WERI-Rb-1 (cell line): Measurements from ENCODE around the gene YY1.
A peak's percentile ranks its signal among the peaks of the same experiment; 100 is the strongest.

ENCODE experiments used
- DNase-seq: peaks from one replicate; pipeline ENCODE4 v3.0.0-alpha.2; 2020
- H3K27ac ChIP-seq: fragments of 250-450 bp; sonication (Bioruptor Pico); 2 replicates; pipeline ENCODE4 v1.5.1; 2020; ENCODE audit warnings: mild to moderate bottlenecking, moderate library complexity
- H3K27me3 ChIP-seq: fragments of 250-450 bp; sonication (Bioruptor Pico); 2 replicates; pipeline ENCODE4 v1.5.1; 2021; ENCODE audit warnings: mild to moderate bottlenecking, low read depth, moderate library complexity; ENCODE audit not compliant: insufficient read depth, severe bottlenecking
- H3K36me3 ChIP-seq: fragments of 250-450 bp; sonication (Bioruptor Pico); 2 replicates; pipeline ENCODE4 v1.5.1; 2020; ENCODE audit warnings: mild to moderate bottlenecking, moderate library complexity
- H3K4me3 ChIP-seq: 2 replicates; pipeline ENCODE4 v1.5.1; 2011; ENCODE audit warnings: low read depth, mild to moderate bottlenecking, control low read depth, low read length
- H3K9me3 ChIP-seq: fragments of 250-450 bp; sonication (Bioruptor Pico); 2 replicates; pipeline ENCODE4 v1.5.1; 2021; ENCODE audit warnings: mild to moderate bottlenecking, moderate library complexity; ENCODE audit not compliant: severe bottlenecking
- TF ChIP-seq, protein P1 (sequence below): IDR thresholded peaks from 2 replicates; pipeline ENCODE4 v1.5.1; 2011; ENCODE audit warnings: low read depth, mild to moderate bottlenecking, control low read depth, inconsistent platforms, low read length

YY1 gene

DNA sequence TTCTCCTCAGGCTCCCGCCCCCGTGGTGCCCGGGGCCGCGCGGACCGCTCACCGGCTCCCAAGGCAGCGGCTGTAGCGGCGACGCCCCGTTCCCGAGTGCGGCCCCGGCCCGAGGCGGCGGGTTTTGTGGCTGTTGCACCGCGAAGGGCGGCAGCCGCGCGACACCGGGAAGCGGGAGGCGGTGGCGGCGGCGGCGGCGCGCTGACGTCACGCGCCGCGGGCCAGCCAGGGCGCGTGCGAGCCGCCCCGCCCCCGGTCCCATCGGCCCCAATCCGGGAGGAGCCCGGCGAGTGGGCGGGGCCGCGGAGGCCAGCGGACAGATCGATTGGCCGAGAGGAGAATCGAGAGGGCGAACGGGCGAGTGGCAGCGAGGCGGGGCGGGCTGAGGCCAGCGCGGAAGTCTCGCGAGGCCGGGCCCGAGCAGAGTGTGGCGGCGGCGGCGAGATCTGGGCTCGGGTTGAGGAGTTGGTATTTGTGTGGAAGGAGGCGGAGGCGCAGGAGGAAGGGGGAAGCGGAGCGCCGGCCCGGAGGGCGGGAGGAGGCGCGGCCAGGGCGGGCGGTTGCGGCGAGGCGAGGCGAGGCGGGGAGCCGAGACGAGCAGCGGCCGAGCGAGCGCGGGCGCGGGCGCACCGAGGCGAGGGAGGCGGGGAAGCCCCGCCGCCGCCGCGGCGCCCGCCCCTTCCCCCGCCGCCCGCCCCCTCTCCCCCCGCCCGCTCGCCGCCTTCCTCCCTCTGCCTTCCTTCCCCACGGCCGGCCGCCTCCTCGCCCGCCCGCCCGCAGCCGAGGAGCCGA, at the start of gene YY1:
YY1 (plus strand) TSS at position 726 of the 792 bp plus-strand sequence. CDS start 101 bp downstream, outside the sequence.
- Histone ChIP-seq H3K9me3 (no peaks in the 10 kb centered on the region), H3K4me3 (peak within 1 kb of the TSS; percentile 94), H3K27ac (peak within 1 kb of the TSS; percentile 92), H3K36me3 (peaks cover 38% of the 10 kb centered on the region), H3K27me3 (no peaks in the 10 kb centered on the region)
- DNase-seq: peak; percentile 99
- TF ChIP-seq, protein P1, sequence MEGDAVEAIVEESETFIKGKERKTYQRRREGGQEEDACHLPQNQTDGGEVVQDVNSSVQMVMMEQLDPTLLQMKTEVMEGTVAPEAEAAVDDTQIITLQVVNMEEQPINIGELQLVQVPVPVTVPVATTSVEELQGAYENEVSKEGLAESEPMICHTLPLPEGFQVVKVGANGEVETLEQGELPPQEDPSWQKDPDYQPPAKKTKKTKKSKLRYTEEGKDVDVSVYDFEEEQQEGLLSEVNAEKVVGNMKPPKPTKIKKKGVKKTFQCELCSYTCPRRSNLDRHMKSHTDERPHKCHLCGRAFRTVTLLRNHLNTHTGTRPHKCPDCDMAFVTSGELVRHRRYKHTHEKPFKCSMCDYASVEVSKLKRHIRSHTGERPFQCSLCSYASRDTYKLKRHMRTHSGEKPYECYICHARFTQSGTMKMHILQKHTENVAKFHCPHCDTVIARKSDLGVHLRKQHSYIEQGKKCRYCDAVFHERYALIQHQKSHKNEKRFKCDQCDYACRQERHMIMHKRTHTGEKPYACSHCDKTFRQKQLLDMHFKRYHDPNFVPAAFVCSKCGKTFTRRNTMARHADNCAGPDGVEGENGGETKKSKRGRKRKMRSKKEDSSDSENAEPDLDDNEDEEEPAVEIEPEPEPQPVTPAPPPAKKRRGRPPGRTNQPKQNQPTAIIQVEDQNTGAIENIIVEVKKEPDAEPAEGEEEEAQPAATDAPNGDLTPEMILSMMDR: no peak

DNA sequence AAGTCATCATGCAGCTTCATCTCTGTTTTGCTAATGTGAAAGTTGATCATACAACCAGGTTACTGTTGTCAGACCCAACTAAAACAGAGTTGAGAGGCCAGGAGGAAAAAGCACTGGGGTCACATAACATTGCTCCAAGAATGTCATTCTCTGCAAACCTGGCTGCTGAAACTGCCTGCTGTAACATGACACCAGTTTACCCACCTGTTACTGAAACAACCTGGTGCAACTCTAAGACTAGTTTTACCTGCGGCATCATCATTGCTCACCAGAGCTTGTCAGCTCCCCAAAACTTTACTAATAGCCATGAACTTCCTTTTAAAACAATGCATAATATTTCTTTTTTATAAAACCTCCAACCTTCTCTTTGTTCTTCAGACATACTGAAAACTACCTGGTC, 48.8 kb upstream of the YY1 start:
- Histone ChIP-seq H3K27ac (no peak overlapping the region), H3K27me3 (no peaks in the 10 kb centered on the region), H3K4me3 (no peak overlapping the region), H3K36me3 (no peaks in the 10 kb centered on the region), H3K9me3 (no peaks in the 10 kb centered on the region)
- DNase-seq: no peak
- TF ChIP-seq, protein P1: no peak

DNA sequence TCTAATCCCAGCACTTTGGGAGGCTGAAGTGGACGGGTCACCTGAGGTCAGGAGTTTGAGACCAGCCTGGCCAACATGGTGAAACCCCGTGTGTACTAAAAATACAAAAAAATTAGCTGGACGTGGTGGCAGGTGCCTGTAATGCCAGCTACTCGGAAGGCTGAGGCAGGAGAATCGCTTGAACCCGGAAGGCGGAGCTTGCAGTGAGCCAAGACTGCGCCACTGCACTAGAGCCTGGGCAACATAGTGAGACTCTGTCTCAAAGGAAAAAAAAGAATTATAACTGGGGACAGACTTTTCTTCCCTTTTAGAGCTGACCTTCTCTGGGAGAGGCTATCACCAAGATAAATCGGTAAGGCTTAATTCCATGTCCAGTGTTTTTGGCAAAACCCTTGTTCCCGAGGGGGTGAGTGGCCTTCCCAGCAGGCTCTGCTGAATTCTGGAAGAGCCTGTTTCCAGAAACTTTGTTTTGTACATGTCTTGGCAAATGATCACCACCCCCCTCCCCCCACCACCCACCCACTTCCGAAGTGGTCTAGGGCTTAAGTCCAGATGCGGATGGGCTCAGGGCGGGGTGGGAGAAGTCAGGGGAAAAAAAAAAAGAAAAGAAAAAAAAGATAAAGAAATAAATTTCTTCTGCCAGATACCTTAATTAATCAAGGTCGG, 47.2 kb upstream of the YY1 start:
- no peaks in the 10 kb centered on the region for H3K27me3 ChIP-seq
- TF ChIP-seq, protein P1: no peak
- DNase-seq: no peak
- H3K27ac ChIP-seq: no peak overlapping the region
- H3K36me3 ChIP-seq: no peaks in the 10 kb centered on the region
- no peak overlapping the region for H3K4me3 ChIP-seq
- no peaks in the 10 kb centered on the region for H3K9me3 ChIP-seq

DNA sequence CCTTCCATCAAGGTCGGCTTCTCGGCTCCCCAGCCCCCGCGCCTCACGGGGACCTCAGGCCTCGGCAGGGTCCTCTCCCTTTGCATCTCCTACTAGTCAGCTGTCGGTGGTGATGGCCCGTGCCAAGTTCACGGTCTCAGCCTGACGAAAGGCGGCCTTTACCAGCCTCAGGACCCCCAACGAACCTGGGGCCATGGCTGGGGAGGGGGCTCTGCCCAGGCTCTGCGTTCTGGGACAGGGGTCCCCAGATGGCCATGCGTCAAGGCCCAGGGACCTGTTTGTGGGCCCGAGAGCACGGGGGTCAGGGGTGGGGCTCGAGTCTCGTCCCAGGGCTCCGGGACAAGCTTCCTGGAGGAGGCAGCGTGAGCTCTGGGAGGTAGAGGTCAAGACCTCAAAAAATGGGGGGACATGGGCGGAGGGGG, 46.7 kb upstream of the YY1 start:
- H3K27ac ChIP-seq: peak overlapping the region; percentile 88
- peak overlapping the region; percentile 38 for H3K4me3 ChIP-seq
- H3K9me3 ChIP-seq: no peaks in the 10 kb centered on the region
- H3K36me3 ChIP-seq: no peaks in the 10 kb centered on the region
- TF ChIP-seq, protein P1: no peak
- no peaks in the 10 kb centered on the region for H3K27me3 ChIP-seq
- peak; percentile 21 for DNase-seq

DNA sequence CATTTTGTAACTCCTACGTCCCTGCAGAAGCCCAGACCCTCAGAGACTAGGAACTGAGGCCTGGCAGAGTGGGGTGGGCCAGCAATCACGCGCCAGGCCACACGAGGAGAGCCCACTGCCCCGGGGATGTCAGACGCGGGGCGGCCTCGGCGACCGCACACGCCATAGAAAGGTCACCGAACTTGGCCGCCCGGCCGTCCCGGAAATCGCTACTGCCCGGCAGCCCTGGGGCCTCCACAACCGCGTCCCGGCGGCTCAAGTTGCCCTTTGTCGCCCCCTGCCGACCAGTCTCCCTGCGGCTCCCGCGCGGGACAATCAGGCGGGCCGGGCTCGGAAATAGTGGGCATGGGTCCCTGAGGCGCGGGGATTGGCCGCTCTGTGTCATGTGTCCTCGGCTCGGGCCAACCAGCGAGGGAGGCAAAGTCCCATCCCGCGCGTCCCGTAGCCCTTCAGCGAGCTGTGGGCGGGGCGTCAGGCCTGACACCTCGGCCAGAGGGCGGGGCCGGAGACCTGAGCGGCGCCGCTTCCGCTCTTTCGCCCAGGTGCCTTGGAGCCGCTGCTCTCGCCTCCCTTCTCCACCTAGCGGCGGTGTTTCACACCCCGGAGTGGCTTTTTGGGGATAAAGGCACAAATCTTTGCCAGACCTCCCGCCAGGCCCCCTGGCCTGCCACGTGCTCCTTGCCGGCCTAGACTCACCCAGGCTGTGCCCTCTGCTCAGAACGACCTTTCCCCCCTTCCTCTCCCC, 46.1 kb upstream of the YY1 start:
- H3K27ac ChIP-seq: peak overlapping the region; percentile 88
- peak; percentile 99 for DNase-seq
- H3K4me3 ChIP-seq: peak overlapping the region; percentile 42
- no peaks in the 10 kb centered on the region for H3K27me3 ChIP-seq
- TF ChIP-seq, protein P1: peak; percentile 67
- no peaks in the 10 kb centered on the region for H3K9me3 ChIP-seq
- H3K36me3 ChIP-seq: no peaks in the 10 kb centered on the region
